CD8-positive, alpha-beta memory T cell (primary cell): ENCODE data around the gene REG1A. TPM values are rescaled to one million over a fixed set of nuclear protein-coding genes. Genes with fewer than 3 reads are reported as not detected.

Experiments
- CTCF ChIA-PET: fragments of 350-600 bp; sonication (Branson Sonifier 250); formaldehyde crosslinking; loops from one replicate; lab custom pipeline; 2021; ENCODE audit warnings: antibody characterized with exemption; lab: Charles Lee
- POLR2A ChIA-PET: fragments of 350-600 bp; sonication (Branson Sonifier 250); formaldehyde crosslinking; loops from one replicate; lab custom pipeline; 2021; ENCODE audit warnings: antibody characterized with exemption; lab: Charles Lee
- DNase-seq, 5 donors: peaks; one replicate each; pipeline versions ENCODE4 v3.0.0 to v3.0.0-alpha.2; 2020 to 2022; ENCODE audit warnings: mixed read lengths in 1 of 5
- H3K27ac ChIP-seq: one replicate; pipeline ENCODE4 v1.7.0; 2013; ENCODE audit warnings: low read depth, mild to moderate bottlenecking, low read length, moderate library complexity
- H3K27me3 ChIP-seq: 2 replicates; pipeline ENCODE4 v1.7.0; 2013; ENCODE audit warnings: low read length, mild to moderate bottlenecking; ENCODE audit not compliant: insufficient read depth, poor library complexity, severe bottlenecking
- H3K36me3 ChIP-seq: 2 replicates; pipeline ENCODE4 v1.7.0; 2013; ENCODE audit warnings: mild to moderate bottlenecking, low read length, moderate library complexity; ENCODE audit not compliant: insufficient read depth
- H3K4me1 ChIP-seq: 2 replicates; pipeline ENCODE4 v1.7.0; 2013; ENCODE audit warnings: mild to moderate bottlenecking, low read length, moderate library complexity; ENCODE audit not compliant: insufficient read depth
- H3K4me3 ChIP-seq: 2 replicates; pipeline ENCODE4 v1.7.0; 2013; ENCODE audit warnings: mild to moderate bottlenecking, low read length
- H3K9me3 ChIP-seq: 2 replicates; pipeline ENCODE4 v1.7.0; 2013; ENCODE audit warnings: mild to moderate bottlenecking, low read length
- H3K27ac Mint-ChIP-seq, 8 donors: one replicate each; pipeline ENCODE4 v1.8.0; 2020 to 2021; ENCODE audit warnings: mixed read lengths in 8 of 8, mild to moderate bottlenecking in 6 of 8, inconsistent platforms in 3 of 8, moderate library complexity in 3 of 8
- H3K27me3 Mint-ChIP-seq, 2 donors: one replicate each; pipeline ENCODE4 v1.8.0; 2020 to 2021; ENCODE audit warnings: mixed read lengths in 2 of 2, mild to moderate bottlenecking in 1 of 2, moderate library complexity in 1 of 2
- H3K36me3 Mint-ChIP-seq, 3 donors: one replicate each; pipeline ENCODE4 v1.8.0; 2020 to 2021; ENCODE audit warnings: mixed read lengths in 3 of 3, inconsistent platforms in 1 of 3, mild to moderate bottlenecking in 1 of 3
- H3K4me1 Mint-ChIP-seq, 3 donors: one replicate each; pipeline ENCODE4 v1.8.0; 2020 to 2021; ENCODE audit warnings: mixed read lengths in 3 of 3, inconsistent platforms in 1 of 3, mild to moderate bottlenecking in 1 of 3
- H3K4me3 Mint-ChIP-seq, 7 donors: one replicate each; pipeline ENCODE4 v1.8.0; 2020 to 2021; ENCODE audit warnings: mixed read lengths in 7 of 7, mild to moderate bottlenecking in 6 of 7, moderate library complexity in 4 of 7, inconsistent platforms in 2 of 7
- H3K9me3 Mint-ChIP-seq, 5 donors: one replicate each; pipeline ENCODE4 v1.8.0; 2020 to 2022; ENCODE audit warnings: mixed read lengths in 5 of 5, mild to moderate bottlenecking in 3 of 5, moderate library complexity in 2 of 5, inconsistent platforms in 1 of 5
- polyA plus RNA-seq: library from polyadenylated mRNA; unstranded; fragments of 300-500 nt; fragmentation: Illumina TruSeq; gene quantifications from one replicate; pipeline ENCODE4 v1.2.3, GENCODE V29; 2021
- total RNA-seq, 2 experiments: library from RNA; stranded (reverse); gene quantifications; one replicate each; pipeline ENCODE4 v1.2.3, GENCODE V29; 2021

REG1A gene, protein sequence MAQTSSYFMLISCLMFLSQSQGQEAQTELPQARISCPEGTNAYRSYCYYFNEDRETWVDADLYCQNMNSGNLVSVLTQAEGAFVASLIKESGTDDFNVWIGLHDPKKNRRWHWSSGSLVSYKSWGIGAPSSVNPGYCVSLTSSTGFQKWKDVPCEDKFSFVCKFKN
- total RNA-seq (not detected), polyA plus RNA-seq (not detected)

GRCh38 chr2:79120194-79120713 lies at the start of gene REG1A:
Gene REG1A (plus strand): TSS chr2:79120488. CDS start chr2:79120862, 374 bp downstream.
- Histone ChIP-seq H3K9me3 (no peaks in the 10 kb centered on the region), H3K36me3 (no peaks in the 10 kb centered on the region), H3K27me3 (no peaks in the 10 kb centered on the region), H3K4me3 (no peak within 1 kb of the TSS), H3K4me1 (no peaks in the 10 kb centered on the region), H3K27ac (no peak within 1 kb of the TSS)
- H3K4me3 Mint-ChIP-seq, result no peak within 1 kb of the TSS
- H3K4me1 Mint-ChIP-seq, result no peaks in the 10 kb centered on the region
- H3K27ac Mint-ChIP-seq, result no peak within 1 kb of the TSS
- POLR2A ChIA-PET, result no interaction called here
- H3K27me3 Mint-ChIP-seq, result peaks cover 0 to 2% of the 10 kb centered on the region in 2 donors
- CTCF ChIA-PET, result no interaction called here
- H3K36me3 Mint-ChIP-seq, result no peaks in the 10 kb centered on the region
- DNase-seq, result no peak
- peaks cover 2 to 18% (median 7%) of the 10 kb centered on the region in 5 donors for H3K9me3 Mint-ChIP-seq

- Histone ChIP-seq H3K36me3 (no peaks in the 10 kb centered on the region), H3K4me3 (no peak overlapping the region), H3K9me3 (no peaks in the 10 kb centered on the region), H3K27me3 (no peaks in the 10 kb centered on the region), H3K27ac (no peak overlapping the region), H3K4me1 (no peaks in the 10 kb centered on the region)
- Mint-ChIP-seq H3K27me3 (peaks cover 0 to 2% of the 10 kb centered on the region in 2 donors), H3K27ac (no peak overlapping the region), H3K4me3 (no peak overlapping the region), H3K4me1 (no peaks in the 10 kb centered on the region), H3K9me3 (peaks cover 7 to 22% (median 10%) of the 10 kb centered on the region in 5 donors), H3K36me3 (peaks cover 0 to 1% (median 0%) of the 10 kb centered on the region in 3 donors)
- ChIA-PET POLR2A (no interaction called here), CTCF (no interaction called here)
- no peak for DNase-seq
These were observed 49.2 kb upstream of the REG1A start for GRCh38 chr2:79071078-79071477.

DNA sequence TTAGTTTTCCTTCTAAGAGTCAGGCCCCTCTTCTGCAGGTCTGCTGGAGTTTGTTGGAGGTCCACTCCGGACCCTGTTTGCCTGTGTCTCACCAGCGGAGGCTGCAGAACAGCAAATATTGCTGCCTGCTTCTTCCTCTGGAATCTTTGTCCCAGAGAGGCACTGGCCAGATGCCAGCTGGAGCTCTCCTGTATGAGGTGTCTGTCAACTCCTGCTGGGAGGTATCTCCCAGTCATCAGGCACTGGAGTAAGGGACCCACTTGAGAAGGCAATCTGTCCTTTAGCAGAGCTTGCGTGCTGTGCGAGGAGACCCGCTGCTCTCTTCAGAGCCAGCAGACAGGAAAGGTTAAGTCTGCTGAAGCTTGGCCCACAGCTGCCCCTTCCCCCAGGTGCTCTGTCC lies 37.3 kb upstream of the REG1A start:
- Histone ChIP-seq H3K9me3 (no peaks in the 10 kb centered on the region), H3K4me1 (no peaks in the 10 kb centered on the region), H3K4me3 (no peak overlapping the region), H3K27me3 (no peaks in the 10 kb centered on the region), H3K36me3 (no peaks in the 10 kb centered on the region), H3K27ac (no peak overlapping the region)
- ChIA-PET POLR2A (no interaction called here), CTCF (no interaction called here)
- no peak for DNase-seq
- no peak overlapping the region for H3K4me3 Mint-ChIP-seq
- H3K27ac Mint-ChIP-seq, result no peak overlapping the region
- peaks cover 10 to 25% (median 17%) of the 10 kb centered on the region in 5 donors for H3K9me3 Mint-ChIP-seq
- H3K36me3 Mint-ChIP-seq, result no peaks in the 10 kb centered on the region
- no peaks in the 10 kb centered on the region for H3K4me1 Mint-ChIP-seq
- peaks cover 0 to 1% of the 10 kb centered on the region in 2 donors for H3K27me3 Mint-ChIP-seq

DNA sequence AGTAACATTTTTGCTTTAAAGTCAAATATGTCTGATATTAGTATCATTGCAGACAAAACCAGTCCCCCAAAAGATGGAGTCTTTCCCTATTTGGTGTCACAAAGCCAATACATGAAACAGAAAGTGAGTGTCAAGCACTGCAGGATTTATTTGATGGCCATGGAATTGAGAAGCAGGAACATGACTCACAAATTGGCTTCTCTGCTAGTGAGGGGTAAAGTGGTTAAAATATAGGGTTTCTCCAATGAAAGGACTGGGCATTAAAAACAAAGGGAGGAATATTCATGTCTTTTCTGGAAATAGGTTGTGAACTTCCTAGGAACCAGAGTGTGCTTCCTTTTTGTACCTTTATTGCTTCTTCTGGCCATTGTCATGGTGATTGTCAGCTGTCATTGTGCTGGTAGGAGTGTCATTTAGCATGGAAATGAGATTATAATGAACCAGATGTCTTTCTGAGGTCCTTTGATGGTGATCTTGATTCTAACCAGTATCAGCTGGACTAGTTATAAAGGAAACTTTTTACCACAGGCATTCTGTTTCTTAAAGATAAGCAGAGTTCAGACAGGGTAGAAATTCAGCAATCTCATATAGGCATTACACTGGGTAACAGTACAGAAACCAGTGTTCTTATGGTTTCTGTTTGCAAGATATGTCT lies 36.6 kb upstream of the REG1A start:
- H3K27ac Mint-ChIP-seq, result no peak overlapping the region
- no peak overlapping the region for H3K27ac ChIP-seq

DNA sequence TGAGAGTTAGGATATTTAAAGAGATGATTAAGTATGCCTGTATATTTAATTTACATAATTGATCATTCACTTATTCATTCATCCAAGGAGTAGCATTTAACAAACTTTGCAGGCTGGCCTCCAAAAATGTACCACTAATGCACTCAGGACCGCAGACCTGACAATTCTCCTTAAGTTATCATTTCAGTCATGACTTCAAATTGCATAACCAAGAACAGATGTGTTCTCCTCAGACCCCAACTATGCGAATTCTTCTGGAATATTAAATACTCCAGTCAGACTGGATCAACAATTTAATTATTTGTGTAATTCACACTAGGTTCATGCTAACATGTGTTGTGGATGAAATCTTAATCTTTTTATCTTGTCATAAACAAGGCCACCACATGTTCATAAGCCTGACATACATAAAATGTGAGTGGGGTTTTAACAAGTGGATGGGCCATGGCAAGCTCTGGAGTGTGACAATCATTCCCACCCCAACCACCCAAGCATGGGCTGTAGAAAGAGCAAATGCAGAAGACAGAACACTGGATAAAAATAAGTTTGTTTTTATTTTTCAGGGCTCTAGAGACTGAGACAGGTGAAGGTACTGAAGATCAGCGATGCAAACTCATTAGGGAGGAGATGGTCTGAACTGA lies 35.7 kb upstream of the REG1A start:
- H3K9me3 Mint-ChIP-seq, result peaks cover 4 to 18% (median 14%) of the 10 kb centered on the region in 5 donors
- DNase-seq, result no peak
- no peak overlapping the region for H3K27ac ChIP-seq
- CTCF ChIA-PET, result no interaction called here
- no peaks in the 10 kb centered on the region for H3K36me3 ChIP-seq
- no peak overlapping the region for H3K4me3 Mint-ChIP-seq
- no peaks in the 10 kb centered on the region for H3K4me1 ChIP-seq
- H3K27me3 ChIP-seq, result no peaks in the 10 kb centered on the region
- no peak overlapping the region for H3K4me3 ChIP-seq
- no peaks in the 10 kb centered on the region for H3K4me1 Mint-ChIP-seq
- no peaks in the 10 kb centered on the region for H3K36me3 Mint-ChIP-seq
- peaks cover 0 to 1% of the 10 kb centered on the region in 2 donors for H3K27me3 Mint-ChIP-seq
- no peak overlapping the region for H3K27ac Mint-ChIP-seq
- H3K9me3 ChIP-seq, result no peaks in the 10 kb centered on the region
- POLR2A ChIA-PET, result no interaction called here

More for the DNA sequence above, 36.6 kb upstream of the REG1A start:
- no peaks in the 10 kb centered on the region for H3K36me3 Mint-ChIP-seq
- Histone ChIP-seq H3K4me1 (no peaks in the 10 kb centered on the region), H3K27me3 (no peaks in the 10 kb centered on the region), H3K9me3 (no peaks in the 10 kb centered on the region), H3K4me3 (no peak overlapping the region), H3K36me3 (no peaks in the 10 kb centered on the region)
- ChIA-PET CTCF (no interaction called here), POLR2A (no interaction called here)
- H3K4me3 Mint-ChIP-seq, result no peak overlapping the region
- peaks cover 0 to 1% of the 10 kb centered on the region in 2 donors for H3K27me3 Mint-ChIP-seq
- H3K4me1 Mint-ChIP-seq, result no peaks in the 10 kb centered on the region
- no peak for DNase-seq
- H3K9me3 Mint-ChIP-seq, result peaks cover 7 to 21% (median 17%) of the 10 kb centered on the region in 5 donors

GRCh38 chr2:79085382-79085781 lies 34.9 kb upstream of the REG1A start:
- Mint-ChIP-seq H3K9me3 (peaks cover 4 to 18% (median 12%) of the 10 kb centered on the region in 5 donors), H3K36me3 (no peaks in the 10 kb centered on the region), H3K27ac (no peak overlapping the region), H3K4me1 (no peaks in the 10 kb centered on the region), H3K27me3 (peaks cover 0 to 1% of the 10 kb centered on the region in 2 donors), H3K4me3 (no peak overlapping the region)
- Histone ChIP-seq H3K27me3 (no peaks in the 10 kb centered on the region), H3K4me3 (no peak overlapping the region), H3K36me3 (no peaks in the 10 kb centered on the region), H3K4me1 (no peaks in the 10 kb centered on the region), H3K27ac (no peak overlapping the region), H3K9me3 (no peaks in the 10 kb centered on the region)
- DNase-seq, result no peak
- POLR2A ChIA-PET, result no interaction called here
- CTCF ChIA-PET, result no interaction called here

GRCh38 chr2:79086255-79086654 lies 34.0 kb upstream of the REG1A start:
- Histone ChIP-seq H3K36me3 (no peaks in the 10 kb centered on the region), H3K4me1 (no peaks in the 10 kb centered on the region), H3K27me3 (no peaks in the 10 kb centered on the region), H3K4me3 (no peak overlapping the region), H3K9me3 (no peaks in the 10 kb centered on the region), H3K27ac (no peak overlapping the region)
- Mint-ChIP-seq H3K27ac (no peak overlapping the region), H3K9me3 (peaks cover 1 to 13% (median 8%) of the 10 kb centered on the region in 5 donors), H3K4me1 (no peaks in the 10 kb centered on the region), H3K27me3 (peaks cover 0 to 1% of the 10 kb centered on the region in 2 donors), H3K4me3 (no peak overlapping the region), H3K36me3 (no peaks in the 10 kb centered on the region)
- ChIA-PET POLR2A (no interaction called here), CTCF (no interaction called here)
- no peak for DNase-seq

DNA sequence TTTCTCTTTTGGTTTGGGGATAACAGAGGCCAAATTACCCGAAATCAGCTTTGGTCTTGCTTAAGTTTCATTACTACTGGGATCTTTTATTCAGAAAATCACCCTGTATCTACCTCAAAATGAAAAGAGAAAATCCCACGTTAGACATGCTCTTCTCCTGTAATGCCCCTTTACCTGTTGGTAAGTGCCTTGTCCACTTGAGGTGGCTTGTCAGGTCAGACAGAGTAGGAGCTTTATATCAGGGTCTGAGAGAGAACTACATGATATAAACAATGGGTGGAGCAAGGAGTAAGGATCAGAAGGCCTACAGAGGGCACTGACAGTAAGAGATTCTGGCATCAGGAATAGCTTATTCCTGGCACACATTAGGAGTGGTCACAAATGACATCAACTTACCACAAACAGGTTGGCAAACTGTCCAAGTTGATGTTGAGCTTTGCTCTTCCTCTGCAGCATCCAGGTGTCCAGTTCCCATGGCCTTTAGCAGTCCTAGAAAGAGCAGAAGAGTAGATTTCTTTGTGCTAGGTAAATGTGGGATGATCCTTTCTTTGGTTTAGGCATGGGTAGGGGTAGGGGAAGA lies 32.4 kb upstream of the REG1A start, which contains the start of gene REG1B:
TSS of gene REG1B (minus strand) at position 209 of the 580 bp plus-strand sequence. CDS start 381 bp downstream, outside the sequence.
- CTCF ChIA-PET, result no interaction called here
- Histone ChIP-seq H3K4me1 (no peaks in the 10 kb centered on the region), H3K36me3 (no peaks in the 10 kb centered on the region), H3K27me3 (no peaks in the 10 kb centered on the region), H3K9me3 (no peaks in the 10 kb centered on the region), H3K27ac (no peak within 1 kb of the TSS), H3K4me3 (no peak within 1 kb of the TSS)
- no peak within 1 kb of the TSS for H3K4me3 Mint-ChIP-seq
- peaks cover 0 to 1% of the 10 kb centered on the region in 2 donors for H3K27me3 Mint-ChIP-seq
- no peak within 1 kb of the TSS for H3K27ac Mint-ChIP-seq
- no peak for DNase-seq
- no peaks in the 10 kb centered on the region for H3K36me3 Mint-ChIP-seq
- POLR2A ChIA-PET, result no interaction called here
- peaks cover 1 to 17% (median 10%) of the 10 kb centered on the region in 5 donors for H3K9me3 Mint-ChIP-seq
- H3K4me1 Mint-ChIP-seq, result no peaks in the 10 kb centered on the region
